HG03432 (cell line): ENCODE measurements around the gene RFC4.
"Not testable (repeated sequence)": the region's sequence is repeated elsewhere in the genome, so short reads cannot be mapped to it uniquely, and the experiment has no call there.

Experiments used
- ATAC-seq: cut with Tn5 transposase; IDR thresholded peaks from one replicate; pipeline ENCODE4 v1.9.1; 2021; ENCODE audit warnings: mild to moderate bottlenecking, moderate library complexity; ENCODE audit not compliant: unreplicated experiment

RFC4 gene, protein sequence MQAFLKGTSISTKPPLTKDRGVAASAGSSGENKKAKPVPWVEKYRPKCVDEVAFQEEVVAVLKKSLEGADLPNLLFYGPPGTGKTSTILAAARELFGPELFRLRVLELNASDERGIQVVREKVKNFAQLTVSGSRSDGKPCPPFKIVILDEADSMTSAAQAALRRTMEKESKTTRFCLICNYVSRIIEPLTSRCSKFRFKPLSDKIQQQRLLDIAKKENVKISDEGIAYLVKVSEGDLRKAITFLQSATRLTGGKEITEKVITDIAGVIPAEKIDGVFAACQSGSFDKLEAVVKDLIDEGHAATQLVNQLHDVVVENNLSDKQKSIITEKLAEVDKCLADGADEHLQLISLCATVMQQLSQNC

DNA sequence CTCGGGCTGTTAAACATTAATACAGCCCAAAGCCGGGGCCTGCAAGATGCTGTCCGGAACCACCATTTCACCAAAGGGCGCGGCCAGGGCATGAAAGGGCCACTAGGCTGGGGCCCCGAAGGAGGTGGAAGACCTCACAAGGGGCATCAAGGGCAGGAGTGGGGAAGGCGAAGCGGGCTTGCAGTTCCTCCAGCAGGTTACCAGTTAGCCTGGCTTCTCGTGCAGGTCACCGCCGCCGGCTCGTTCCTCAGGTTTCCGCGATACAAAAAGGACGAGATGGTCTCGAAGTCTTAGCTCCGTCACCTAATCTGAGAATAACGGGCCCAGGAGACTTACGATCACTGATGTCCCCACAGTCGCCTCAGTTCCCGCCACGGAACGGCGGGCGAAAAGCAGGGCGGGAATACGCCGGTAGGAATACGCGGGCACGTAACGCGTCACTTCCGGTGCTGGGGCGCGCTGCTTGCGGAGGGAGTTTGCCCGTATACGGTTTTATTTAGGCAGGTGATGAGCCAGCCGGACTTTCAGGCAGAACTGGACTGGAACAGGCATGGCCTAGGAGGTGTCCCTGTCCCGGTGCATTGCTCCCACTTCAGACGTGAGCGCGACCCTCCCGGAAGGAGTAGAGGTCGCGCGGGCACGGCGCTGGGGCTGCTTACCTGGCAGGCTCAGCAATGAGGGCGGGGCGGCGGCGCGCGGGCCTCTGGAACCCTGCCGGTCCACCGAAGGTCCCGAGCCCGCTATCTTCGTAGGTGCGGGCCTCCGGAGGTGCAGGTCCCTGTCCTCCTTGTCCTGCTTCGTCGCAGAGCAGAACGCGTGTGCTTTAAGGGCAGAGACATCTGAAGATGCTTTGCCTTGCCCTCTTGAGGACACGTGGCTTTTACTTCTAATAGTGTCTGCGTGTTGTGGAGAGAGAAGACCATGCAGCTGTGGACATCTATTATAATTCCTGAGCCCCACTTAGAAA lies at the start of gene RFC4:
Gene RFC4 (minus strand): TSS at position 394 of the 967 bp plus-strand sequence. CDS start 1,769 bp downstream, outside the sequence.
- ATAC-seq: peak; percentile 96

DNA sequence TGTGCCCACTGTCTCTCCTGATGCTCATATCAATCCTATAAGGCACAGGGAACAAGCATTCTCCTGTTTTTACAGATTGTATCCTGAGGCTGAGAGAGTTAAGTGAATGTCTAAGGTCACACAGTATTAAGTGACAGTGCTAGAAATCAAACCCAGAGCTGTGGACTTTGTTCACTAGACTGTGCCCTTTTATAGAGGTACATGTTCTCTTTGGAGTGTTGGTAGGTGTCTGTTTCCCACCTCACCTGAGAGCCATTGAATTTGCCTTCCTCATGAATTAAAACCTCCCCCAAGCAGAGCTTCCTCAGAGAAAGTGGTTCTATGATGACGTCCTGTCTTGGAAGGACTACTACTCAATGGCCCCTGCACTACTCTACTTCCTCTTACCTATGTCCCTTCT lies 48.7 kb upstream of the RFC4 start:
- no peak for ATAC-seq

DNA sequence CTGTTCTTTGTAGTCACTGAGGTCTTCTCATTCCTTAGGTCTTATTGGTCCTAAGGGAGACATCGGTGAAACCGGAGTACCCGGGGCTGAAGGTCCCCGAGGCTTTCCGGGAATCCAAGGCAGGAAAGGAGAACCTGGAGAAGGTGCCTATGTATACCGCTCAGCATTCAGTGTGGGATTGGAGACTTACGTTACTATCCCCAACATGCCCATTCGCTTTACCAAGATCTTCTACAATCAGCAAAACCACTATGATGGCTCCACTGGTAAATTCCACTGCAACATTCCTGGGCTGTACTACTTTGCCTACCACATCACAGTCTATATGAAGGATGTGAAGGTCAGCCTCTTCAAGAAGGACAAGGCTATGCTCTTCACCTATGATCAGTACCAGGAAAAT lies 47.9 kb upstream of the RFC4 start:
- no peak for ATAC-seq

DNA sequence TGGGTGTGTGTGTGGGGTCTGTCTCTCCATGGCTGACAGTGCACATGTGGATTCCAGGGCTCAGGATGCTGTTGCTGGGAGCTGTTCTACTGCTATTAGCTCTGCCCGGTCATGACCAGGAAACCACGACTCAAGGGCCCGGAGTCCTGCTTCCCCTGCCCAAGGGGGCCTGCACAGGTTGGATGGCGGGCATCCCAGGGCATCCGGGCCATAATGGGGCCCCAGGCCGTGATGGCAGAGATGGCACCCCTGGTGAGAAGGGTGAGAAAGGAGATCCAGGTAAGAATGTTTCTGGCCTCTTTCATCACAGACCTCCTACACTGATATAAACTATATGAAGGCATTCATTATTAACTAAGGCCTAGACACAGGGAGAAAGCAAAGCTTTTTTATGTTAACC lies 46.7 kb upstream of the RFC4 start:
- ATAC-seq: no peak

DNA sequence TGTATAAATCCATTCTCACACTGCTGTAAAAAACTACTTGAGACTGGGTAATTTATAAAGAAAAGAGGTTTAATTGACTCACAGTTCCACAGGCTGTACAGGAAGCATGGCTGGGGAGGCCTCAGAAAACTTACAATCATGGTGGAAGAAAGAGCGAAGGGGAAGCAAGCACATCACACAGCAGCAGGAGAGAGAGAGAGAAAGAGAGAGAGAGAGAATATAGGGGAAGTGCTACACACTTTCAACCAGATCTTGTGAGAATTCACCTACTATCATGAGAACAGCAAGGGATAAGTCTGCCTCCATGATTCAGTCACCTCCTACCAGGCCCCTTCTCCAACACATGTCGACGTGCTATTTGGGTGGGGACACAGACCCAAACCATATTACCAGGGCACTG lies 45.6 kb upstream of the RFC4 start:
- ATAC-seq: not testable (repeated sequence)

DNA sequence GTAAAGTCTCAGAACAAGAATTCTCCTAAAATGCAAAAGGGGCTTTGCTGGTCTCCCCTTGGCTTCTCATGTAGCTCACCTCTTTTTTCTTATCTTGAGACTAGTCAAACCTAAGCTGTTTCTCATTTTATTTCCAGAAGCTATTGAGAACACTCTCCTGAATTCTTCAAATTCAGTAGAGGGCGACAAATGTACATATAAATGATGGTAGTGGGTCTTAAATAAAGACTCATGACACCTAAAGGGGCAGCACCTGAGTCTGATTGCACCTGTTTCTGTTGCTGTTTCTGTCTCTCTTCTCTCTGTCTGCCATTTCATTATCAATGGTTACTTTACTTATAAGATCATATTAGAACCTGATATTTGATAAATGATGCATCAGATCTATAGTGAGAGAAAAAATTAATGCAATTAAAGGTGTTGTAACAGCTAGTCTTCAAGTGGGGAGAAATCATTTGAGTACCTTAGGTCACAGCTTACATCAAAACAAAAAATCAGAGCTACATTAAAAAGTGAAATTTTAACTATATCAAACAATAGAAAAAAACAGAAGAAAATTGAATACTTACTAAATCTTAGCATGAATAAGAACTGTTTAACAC lies 43.2 kb upstream of the RFC4 start:
- peak; percentile 63 for ATAC-seq

DNA sequence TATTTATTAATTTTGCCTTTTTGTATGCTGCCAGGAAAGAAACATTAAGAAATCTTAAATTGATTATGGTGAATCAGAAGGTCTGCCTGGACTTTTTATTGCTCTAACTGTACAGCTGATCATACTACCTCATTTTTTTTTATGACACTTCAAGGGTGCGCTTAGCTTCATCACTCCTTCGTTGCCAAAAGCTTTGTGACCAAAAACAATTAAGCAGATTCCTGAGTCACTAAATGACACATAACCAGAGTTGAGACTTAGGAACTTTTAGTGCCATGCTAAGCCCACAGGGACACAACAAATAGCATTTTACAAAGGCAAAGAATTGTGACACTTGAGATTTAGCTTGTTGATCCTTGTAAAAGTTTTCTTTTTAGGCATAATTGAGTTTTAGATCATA lies 41.2 kb upstream of the RFC4 start:
- no peak for ATAC-seq

DNA sequence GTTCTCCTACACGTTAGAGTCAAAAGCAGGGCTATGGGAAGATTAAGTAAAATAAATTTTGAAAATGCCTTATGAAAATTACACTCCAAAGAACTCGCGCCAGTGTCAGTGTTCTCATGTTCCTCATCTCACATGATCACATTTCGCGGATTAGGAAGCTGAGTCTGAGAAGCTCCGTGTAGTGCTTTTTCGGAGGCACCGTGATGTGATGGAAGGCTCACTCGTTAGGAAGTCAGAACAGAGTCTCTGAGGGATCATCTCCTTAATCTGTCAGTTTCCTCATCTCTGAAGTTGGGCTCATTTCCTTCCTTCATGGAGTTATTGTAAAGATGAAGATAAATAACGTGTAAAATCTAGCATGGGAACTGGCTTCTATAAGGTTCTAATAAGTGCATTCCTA lies 39.5 kb upstream of the RFC4 start:
- no peak for ATAC-seq

DNA sequence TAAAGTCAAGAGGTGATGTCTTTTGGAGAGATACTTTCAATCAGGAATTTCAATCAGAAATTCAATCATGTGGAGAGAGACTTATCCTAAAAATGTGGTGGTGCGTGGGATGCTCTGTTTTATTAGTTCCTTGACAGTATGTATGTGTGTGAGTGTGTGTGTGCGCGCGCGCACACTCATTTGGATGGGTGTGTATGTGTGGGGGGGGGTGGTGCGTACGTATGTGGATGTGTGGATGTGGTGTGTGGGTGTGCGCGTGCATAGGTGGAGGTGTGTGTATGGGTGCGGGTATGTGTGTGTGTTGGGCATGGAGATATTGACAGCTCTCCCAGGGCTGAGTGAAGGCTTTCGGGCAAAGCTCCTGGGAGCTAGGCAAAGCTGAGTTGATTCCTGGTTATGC lies 38.6 kb upstream of the RFC4 start:
- no peak for ATAC-seq

DNA sequence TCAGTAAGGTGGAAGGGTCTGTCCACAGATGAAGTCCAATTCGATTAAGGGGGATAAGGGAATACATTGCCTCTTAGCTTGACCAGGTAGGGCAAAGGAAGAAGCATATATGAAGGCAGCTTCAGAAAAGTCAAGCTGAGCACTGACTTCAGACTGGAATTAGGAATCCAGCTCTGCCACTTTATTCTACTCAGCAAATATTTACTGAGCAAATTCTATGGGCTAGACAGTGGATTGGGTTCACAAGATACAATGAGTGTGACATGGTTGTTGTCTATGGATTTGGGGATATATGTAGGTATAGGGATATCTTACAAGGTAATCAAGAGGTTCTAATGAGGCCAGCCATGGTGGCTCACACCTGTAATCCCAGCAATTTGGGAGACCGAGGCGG lies 36.8 kb upstream of the RFC4 start:
- no peak for ATAC-seq

DNA sequence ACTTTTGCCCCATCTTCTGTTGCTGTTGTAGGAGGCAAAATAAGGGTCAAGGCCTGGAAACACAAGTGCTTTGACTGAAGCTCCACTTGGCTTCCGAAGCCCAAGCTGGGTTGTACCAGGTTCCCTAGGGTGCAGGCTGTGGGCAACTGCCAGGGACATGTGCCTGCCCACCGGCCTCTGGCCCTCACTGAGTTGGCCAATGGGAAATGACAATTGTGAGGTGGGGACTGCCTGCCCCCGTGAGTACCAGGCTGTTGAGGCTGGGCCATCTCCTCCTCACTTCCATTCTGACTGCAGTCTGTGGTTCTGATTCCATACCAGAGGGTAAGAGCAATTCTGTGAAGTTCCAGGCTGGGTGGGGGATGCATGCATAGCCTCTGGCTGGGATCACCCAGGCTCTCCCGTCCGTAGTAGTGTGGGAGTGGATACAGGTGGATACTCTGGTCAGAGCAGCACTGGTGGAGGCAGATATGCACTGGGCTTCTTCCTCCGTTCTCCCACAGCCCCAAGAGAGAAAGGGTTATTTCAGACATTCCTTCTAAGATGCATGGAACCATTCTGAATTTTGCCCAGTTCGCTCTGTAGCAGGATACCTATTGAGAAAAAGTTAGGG lies 36.2 kb upstream of the RFC4 start, which contains the start of gene ADIPOQ:
Gene ADIPOQ (plus strand): TSS at position 285 of the 613 bp plus-strand sequence. CDS start 10,349 bp downstream, outside the sequence.
- ATAC-seq: no peak

DNA sequence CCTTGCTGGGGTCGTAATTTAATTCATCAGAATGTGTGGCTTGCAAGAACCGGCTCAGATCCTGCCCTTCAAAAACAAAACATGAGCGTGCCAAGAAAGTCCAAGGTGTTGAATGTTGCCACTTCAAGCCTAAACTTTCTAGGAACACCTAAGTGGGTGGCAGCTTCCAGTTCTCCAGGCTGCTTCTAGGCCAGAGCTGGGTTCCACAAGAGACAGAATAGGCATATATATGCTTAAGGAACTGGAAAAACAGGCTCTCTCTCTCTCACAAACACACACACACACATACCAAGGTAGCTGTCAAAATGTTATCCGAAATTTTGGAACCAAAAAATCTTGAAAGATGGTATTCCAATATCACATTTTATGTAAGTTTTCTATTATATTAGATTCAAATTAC lies 35.3 kb upstream of the RFC4 start:
- ATAC-seq: no peak

DNA sequence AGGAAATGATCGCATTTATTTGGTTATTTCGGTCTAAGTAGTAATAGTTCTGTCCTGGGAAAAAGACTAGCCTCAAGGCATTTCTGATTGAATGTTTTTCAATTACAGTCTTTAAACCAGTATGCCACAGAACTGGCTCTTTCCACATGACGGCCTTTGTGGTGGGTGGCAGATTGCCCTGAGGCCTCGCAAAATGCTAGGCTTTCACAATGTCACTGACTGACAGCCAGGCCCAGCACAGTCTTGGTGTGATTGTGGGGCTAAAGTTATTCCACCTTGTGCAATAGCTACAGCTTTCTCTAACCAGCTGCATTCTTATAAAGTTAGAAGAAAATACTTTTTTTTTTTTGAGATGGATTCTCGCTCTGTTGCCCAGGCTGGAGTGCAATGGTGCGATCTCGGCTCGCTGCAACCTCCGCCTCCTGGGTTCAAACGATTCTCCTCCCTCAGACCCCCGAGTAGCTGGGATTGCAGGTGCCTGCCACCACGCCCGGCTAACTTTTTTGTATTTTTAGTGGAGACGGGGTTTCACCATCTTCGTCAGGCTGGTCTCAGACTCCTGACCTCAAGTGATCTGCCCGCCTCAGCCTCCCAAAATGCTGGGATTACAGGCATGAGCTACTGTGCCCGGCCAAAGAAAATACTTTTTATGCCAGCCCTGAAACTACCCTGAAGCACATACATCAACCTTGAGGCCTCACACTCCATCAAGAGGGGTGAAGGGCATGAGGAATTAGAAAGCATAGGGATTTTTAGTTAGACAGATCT lies 33.8 kb upstream of the RFC4 start:
- ATAC-seq: no peak

DNA sequence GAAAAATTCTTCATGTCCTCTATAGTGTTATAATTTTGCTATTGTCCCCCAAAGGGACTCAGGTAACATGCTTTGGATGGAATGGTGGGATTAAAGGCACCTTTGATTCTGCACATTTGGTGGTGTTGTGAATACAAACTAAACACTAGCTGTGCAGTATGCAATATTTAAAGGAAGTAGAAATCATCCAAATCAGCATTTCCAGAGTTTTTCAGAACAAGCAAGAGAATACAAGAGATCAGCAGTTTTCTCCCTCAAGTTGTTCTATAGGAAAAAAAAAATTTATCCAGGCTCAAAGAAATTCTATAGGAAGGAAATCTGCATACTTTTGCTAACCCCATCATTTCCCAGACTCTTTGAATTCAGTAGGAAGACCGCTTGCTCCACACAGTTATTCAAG lies 26.0 kb upstream of the RFC4 start:
- no peak for ATAC-seq

DNA sequence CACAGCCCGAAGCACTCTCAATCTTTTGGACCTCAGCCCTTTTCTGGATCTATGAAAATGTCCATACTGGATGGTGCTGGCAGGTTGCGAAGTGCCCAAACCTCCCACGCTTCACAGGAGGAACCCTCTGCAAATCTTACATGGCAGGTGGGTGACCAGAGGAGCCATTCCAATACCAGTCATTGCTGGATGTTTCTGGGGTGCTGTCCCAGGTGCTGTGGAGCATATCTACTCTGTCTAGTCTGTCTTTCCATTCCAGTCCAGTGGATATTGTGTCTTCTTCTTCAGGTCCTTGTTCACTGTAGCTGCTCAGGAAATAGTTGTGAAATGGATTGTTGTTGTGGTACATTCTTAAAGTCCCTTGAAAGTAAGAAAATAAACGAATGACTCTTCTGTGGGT lies 25.5 kb upstream of the RFC4 start:
- no peak for ATAC-seq

DNA sequence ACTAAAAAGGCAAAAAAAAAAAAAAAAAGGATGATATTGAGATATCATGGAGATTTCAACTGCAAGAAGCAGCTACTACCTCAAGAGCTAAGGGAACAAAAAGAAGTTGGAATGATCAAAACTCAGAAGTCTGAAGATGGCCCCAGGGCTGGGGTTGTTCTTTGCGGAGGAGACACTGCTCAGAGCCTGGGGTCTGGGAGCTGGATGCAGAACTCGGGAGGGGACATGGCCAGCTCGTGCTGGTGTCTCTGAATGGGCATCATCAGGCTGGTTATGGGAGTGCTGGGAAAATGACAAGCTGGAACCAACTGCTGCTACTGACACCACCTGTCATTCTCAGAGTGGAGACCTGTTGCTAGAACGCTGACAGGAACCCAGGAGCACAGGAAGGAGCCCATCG lies 22.1 kb upstream of the RFC4 start:
- ATAC-seq: no peak

DNA sequence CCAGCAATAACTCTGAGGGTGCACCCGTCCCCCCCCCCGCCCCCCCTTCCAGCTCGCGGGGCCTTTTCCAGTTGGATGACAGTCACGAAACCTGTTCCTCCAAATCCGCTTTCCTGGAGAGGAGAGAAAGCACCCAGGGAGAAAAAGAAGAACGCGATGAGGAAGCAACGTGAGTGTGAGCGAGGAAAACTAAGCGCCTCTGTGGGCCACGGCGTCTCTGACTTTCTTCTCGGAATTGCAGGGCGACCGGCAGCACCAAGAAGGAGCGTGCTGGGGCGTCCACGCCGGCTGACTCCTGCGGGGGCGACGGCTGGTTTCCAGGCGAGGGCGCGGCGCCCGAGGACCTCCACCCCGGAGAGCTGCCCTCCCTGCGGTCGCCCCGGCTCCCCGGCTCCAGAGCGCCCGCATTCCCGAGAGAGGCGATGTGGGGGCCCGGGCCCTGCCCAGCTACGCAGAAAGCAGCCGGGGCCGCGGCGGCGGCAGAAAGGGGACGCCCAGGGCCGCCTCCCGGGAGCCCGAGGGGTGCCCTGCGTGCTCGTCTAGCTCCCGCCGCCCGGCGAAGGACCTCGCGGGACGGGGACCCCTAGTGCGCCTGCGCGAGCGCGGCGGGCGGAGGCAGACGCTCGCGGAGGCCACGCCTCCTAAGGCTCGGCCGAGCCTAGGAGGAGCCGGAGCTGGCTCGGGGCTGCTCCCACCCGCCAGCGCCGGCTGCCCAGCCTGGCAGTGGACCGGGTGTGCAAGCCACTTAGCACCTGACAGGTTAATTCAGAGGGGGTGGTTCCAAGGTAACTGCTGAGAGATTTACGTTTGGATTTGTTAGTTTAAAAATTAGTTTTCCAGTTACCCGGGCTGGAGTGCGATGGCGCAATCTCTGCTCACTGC lies 20.9 kb upstream of the RFC4 start:
- peak; percentile 92 for ATAC-seq

DNA sequence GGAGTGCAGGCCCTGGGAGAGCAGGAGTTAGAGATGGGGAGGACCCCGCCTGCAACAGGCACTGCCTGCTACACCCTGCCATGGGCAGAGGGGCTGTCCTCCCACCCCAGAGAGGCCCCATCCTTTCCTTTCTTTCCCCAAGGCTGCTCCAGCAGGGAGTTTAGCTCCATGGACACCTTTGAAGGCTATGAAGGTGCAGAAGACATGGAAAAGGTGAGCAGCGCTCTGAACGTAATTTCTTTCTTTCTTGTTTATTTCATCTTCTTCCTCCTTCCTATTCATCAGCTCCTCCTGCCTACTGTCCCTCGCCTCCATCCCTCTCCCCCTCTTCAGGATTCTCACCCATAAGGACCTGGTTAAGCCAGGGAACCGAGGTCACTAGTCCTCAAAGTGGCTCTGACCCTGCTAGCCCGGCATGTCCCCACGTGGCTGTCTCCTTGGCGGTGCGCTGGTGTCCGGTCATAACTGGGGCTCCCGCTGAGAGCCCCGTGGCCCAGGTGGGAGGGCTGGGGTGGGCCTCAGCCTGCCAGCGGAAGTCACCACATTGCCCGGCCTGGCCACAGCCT lies 20.2 kb upstream of the RFC4 start:
- no peak for ATAC-seq

DNA sequence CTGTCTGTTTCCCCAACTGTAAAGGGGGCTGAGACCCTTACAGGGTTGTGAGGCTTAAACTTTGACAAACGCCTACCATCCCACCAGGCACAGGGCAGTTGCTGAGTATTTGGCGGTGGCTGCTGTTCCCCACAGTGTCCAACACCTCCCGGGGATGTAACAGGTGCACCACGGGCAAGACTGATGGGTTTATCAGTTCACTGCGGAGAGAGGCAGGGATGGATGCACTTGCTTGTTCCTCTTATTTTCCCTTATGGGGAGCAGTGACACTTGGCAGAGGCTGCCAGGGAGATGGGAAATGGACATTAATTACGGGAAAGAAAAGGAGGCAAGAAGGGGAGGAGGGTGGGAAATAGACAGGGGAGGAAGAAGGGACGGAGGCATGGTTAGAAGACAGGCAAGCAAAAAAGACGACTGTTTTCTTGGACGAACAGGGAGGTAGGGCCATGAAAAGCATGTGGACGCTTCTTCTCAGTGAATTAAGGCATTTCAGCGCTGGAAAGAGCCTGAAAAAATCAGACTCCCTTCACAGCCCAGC lies 19.7 kb upstream of the RFC4 start:
- ATAC-seq: no peak
